Heart left ventricle (tissue), 13 donors: Measurements from ENCODE around the gene BICDL2.

Source experiments
- CTCF ChIP-seq, 12 donors: fragments of 200-600 bp; sonication (generic) in 4 of 12; IDR thresholded peaks; one replicate each; pipeline versions ENCODE4 v1.5.0 to v1.8.0; 2018 to 2022; ENCODE audit warnings: antibody characterized with exemption in 12 of 12, mild to moderate bottlenecking in 5 of 12
- POLR2A ChIP-seq, 2 donors: fragments of 450-650 bp; IDR thresholded peaks; one replicate each; pipeline ENCODE4 v1.6.1; 2017; ENCODE audit warnings: antibody characterized with exemption in 2 of 2, mild to moderate bottlenecking in 2 of 2, moderate library complexity in 2 of 2
- donor health status: ischemic (EF 13 %, LVEDD 7.1; RV severe dilation, severe dysfunction).
- donor health status: DM: no; HTN: yes; CAD: no.
- donor health status: DM: no; HTN: no; CAD: no.
- donor health status: ischemic (EF 25% LVEDD 6.9; RV normal size, moderate dysfunction).
- donor health status: ischemic (EF 25% LVEDD 5.7; RV mildly dilated, moderate dysfunction).
- donor health status: ischemic (EF 35%, LVEDD 5.7; RV mildly dilated, moderate dysfunction).
- donor health status: nonischemic (EF 11% LVEDD 7.7; RV severe dilation, severe dysfunction).
- donor health status: DM: yes; HTN: yes; CAD: no.
- donor health status: PGD.
- donor health status: ischemic (EF 29% LVEDD 5.4; RV normal size, mild dysfunction).
- donor health status: nonischemic (EF 23%, LVEDD 6.1; RV moderate dilation, normal function).

- TF ChIP-seq CTCF (IDR thresholded peaks at IDR 0.05) (no peak), POLR2A (IDR thresholded peaks at IDR 0.05) (no peak)
Observed at GRCh38 chr16:3017344-3017743, 19.4 kb downstream of the BICDL2 start.
